ENCODE results near the gene ACSS1.

GRCh38 chr20:25082498-25082873 is 24.5 kb upstream of the ACSS1 start:
- TF ChIP-seq, protein P1, sequence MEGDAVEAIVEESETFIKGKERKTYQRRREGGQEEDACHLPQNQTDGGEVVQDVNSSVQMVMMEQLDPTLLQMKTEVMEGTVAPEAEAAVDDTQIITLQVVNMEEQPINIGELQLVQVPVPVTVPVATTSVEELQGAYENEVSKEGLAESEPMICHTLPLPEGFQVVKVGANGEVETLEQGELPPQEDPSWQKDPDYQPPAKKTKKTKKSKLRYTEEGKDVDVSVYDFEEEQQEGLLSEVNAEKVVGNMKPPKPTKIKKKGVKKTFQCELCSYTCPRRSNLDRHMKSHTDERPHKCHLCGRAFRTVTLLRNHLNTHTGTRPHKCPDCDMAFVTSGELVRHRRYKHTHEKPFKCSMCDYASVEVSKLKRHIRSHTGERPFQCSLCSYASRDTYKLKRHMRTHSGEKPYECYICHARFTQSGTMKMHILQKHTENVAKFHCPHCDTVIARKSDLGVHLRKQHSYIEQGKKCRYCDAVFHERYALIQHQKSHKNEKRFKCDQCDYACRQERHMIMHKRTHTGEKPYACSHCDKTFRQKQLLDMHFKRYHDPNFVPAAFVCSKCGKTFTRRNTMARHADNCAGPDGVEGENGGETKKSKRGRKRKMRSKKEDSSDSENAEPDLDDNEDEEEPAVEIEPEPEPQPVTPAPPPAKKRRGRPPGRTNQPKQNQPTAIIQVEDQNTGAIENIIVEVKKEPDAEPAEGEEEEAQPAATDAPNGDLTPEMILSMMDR (IDR thresholded peaks at IDR 0.05; ENCODE audit: insufficient read depth, low read depth, low read length): no peak
- no peak for TF ChIP-seq EZH2 (IDR thresholded peaks at IDR 0.05; ENCODE audit: insufficient read depth, low read length)

Data from astrocyte (in vitro differentiated cells and primary cell).